Endodermal cell (in vitro differentiated cells): ENCODE results near the gene PRB4. TPM values are rescaled to one million over a fixed set of nuclear protein-coding genes. Genes with fewer than 3 reads are reported as not detected.

ENCODE experiments used
- DNase-seq: peaks from one replicate; pipeline ENCODE4 v3.0.0-alpha.2; 2017
- H3K27ac ChIP-seq: 2 replicates; pipeline ENCODE4 v1.5.1; 2013; ENCODE audit warnings: mild to moderate bottlenecking, low read depth, low read length, moderate library complexity
- H3K27me3 ChIP-seq: 2 replicates; pipeline ENCODE4 v1.6.1; 2013; ENCODE audit warnings: mild to moderate bottlenecking, low read length, moderate library complexity; ENCODE audit not compliant: insufficient read depth, control insufficient read depth, poor library complexity, severe bottlenecking
- H3K36me3 ChIP-seq: 2 replicates; pipeline ENCODE4 v1.7.0; 2013; ENCODE audit warnings: mild to moderate bottlenecking, low read length, moderate library complexity; ENCODE audit not compliant: control insufficient read depth, insufficient read depth
- H3K4me1 ChIP-seq: one replicate; pipeline ENCODE4 v1.7.0; 2013; ENCODE audit warnings: low read length; ENCODE audit not compliant: control insufficient read depth, insufficient read depth
- H3K4me3 ChIP-seq: 2 replicates; pipeline ENCODE4 v1.5.1; 2013; ENCODE audit warnings: mild to moderate bottlenecking, low read length, moderate library complexity
- H3K9ac ChIP-seq: 2 replicates; pipeline ENCODE4 v1.6.1; 2013; ENCODE audit warnings: mild to moderate bottlenecking, low read length, moderate library complexity; ENCODE audit not compliant: poor library complexity, severe bottlenecking; ENCODE audit errors: extremely low read depth
- H3K9me3 ChIP-seq: 2 replicates; pipeline ENCODE4 v1.6.1; 2013; ENCODE audit warnings: mild to moderate bottlenecking, low read length, moderate library complexity; ENCODE audit not compliant: control insufficient read depth
- H3K27ac Mint-ChIP-seq: 2 replicates; pipeline ENCODE4 v1.8.0; 2020; ENCODE audit warnings: mixed read lengths
- H3K27me3 Mint-ChIP-seq: 2 replicates; pipeline ENCODE4 v1.8.0; 2021; ENCODE audit warnings: mild to moderate bottlenecking, mixed read lengths; ENCODE audit not compliant: insufficient read depth
- H3K36me3 Mint-ChIP-seq: 2 replicates; pipeline ENCODE4 v1.8.0; 2020; ENCODE audit warnings: low read depth, mixed read lengths
- H3K4me1 Mint-ChIP-seq: 2 replicates; pipeline ENCODE4 v1.8.0; 2020; ENCODE audit warnings: mixed read lengths
- H3K4me3 Mint-ChIP-seq: 2 replicates; pipeline ENCODE4 v1.8.0; 2020; ENCODE audit warnings: mild to moderate bottlenecking, moderate library complexity, mixed read lengths
- H3K9me3 Mint-ChIP-seq: 2 replicates; pipeline ENCODE4 v1.8.0; 2020; ENCODE audit warnings: mild to moderate bottlenecking, mixed read lengths
- WGBS, 2 experiments: methylation state at CpG; one replicate each; pipeline versions ENCODE4 v1.1.5 to v1.1.7; 2013; ENCODE audit warnings: missing lambda C conversion rate in 2 of 2, mixed read lengths in 1 of 2; ENCODE audit not compliant: insufficient coverage in 1 of 2, insufficient read length in 1 of 2; 5-methylcytosine and 5-hydroxymethylcytosine counted together
- total RNA-seq, 2 donors: library from RNA; stranded (reverse); fragmentation: NEBNext Ultra II Directional in 1 of 2; extraction: Animal tissue kit (Norgen Biotek cat#: 25700) in 1 of 2; gene quantifications; 2 replicates in 1 of 2; 3 replicates in 1 of 2; pipeline ENCODE4 v1.2.1, GENCODE V29; 2021
- TF ChIP-seq, protein P1 (sequence below): fragments of 200-600 bp; sonication (generic); conservative IDR thresholded peaks from 2 replicates; pipeline ENCODE4 v1.5.0; 2021; ENCODE audit warnings: antibody characterized with exemption, mild to moderate bottlenecking

The PRB4 gene
- total RNA-seq, 2 donors from 2014 or later: not detected

DNA sequence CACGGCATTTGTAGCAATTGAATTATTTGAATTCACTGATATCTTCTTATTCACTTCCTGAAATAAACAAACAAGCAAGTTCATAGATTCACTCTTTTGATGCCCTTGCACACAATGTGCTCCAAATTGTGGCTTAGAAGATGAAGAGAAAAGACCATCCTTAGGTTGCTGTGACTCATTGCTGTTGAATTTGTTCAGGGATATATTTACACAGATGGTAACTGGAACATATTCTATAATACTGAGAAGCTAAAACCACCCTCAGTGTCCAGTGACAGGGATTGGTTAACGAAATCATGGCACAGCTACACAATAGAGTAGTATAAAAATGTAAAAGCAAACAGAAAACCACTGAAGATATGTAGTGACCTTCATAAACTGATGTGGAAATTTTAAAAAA is 3.1 kb downstream of the PRB4 start:
- Mint-ChIP-seq H3K27ac (no peak overlapping the region), H3K36me3 (no peaks in the 10 kb centered on the region), H3K9me3 (peaks cover 5% of the 10 kb centered on the region), H3K4me1 (no peaks in the 10 kb centered on the region), H3K27me3 (no peaks in the 10 kb centered on the region), H3K4me3 (no peak overlapping the region)
- H3K27me3 ChIP-seq: no peaks in the 10 kb centered on the region
- no peak overlapping the region for H3K9ac ChIP-seq
- H3K27ac ChIP-seq: no peak overlapping the region
- H3K4me1 ChIP-seq: no peaks in the 10 kb centered on the region
- H3K36me3 ChIP-seq: no peaks in the 10 kb centered on the region
- 84% methylated on average over 2 of the region's 2 CpGs; no CpG with 5 or more reads in 1 of the 2 experiments for WGBS, 2 experiments
- no peaks in the 10 kb centered on the region for H3K9me3 ChIP-seq
- DNase-seq: no peak
- TF ChIP-seq, protein P1, sequence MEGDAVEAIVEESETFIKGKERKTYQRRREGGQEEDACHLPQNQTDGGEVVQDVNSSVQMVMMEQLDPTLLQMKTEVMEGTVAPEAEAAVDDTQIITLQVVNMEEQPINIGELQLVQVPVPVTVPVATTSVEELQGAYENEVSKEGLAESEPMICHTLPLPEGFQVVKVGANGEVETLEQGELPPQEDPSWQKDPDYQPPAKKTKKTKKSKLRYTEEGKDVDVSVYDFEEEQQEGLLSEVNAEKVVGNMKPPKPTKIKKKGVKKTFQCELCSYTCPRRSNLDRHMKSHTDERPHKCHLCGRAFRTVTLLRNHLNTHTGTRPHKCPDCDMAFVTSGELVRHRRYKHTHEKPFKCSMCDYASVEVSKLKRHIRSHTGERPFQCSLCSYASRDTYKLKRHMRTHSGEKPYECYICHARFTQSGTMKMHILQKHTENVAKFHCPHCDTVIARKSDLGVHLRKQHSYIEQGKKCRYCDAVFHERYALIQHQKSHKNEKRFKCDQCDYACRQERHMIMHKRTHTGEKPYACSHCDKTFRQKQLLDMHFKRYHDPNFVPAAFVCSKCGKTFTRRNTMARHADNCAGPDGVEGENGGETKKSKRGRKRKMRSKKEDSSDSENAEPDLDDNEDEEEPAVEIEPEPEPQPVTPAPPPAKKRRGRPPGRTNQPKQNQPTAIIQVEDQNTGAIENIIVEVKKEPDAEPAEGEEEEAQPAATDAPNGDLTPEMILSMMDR: no peak
- no peak overlapping the region for H3K4me3 ChIP-seq

DNA sequence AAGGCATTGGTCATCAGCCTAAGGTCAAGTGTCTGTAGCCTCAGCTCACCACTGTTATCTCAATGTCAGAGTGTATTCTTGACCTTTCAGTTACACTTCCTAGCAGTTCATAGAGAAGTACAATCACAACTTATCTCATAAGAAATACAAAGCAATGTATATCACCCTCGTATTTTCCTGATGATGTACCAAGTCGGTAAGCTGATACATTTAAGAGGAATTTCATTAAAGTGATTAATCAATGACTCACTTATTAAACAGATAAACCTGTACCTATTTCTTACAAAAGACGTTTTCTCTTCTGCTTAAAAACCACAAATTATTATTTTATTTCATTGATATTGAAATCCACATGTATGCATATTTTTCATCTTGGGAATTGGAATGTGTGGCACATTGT is 36.8 kb downstream of the PRB4 start:
- Histone ChIP-seq H3K4me1 (no peaks in the 10 kb centered on the region), H3K36me3 (no peaks in the 10 kb centered on the region), H3K4me3 (no peak overlapping the region), H3K27me3 (no peaks in the 10 kb centered on the region), H3K27ac (no peak overlapping the region), H3K9me3 (no peaks in the 10 kb centered on the region), H3K9ac (no peak overlapping the region)
- Mint-ChIP-seq H3K4me3 (no peak overlapping the region), H3K36me3 (no peaks in the 10 kb centered on the region), H3K4me1 (no peaks in the 10 kb centered on the region), H3K9me3 (no peaks in the 10 kb centered on the region), H3K27me3 (no peaks in the 10 kb centered on the region), H3K27ac (no peak overlapping the region)
- TF ChIP-seq, protein P1: no peak
- no peak for DNase-seq
- 80 to 96% methylated on average over 1 to 3 of the region's 3 CpGs for WGBS, 2 experiments

DNA sequence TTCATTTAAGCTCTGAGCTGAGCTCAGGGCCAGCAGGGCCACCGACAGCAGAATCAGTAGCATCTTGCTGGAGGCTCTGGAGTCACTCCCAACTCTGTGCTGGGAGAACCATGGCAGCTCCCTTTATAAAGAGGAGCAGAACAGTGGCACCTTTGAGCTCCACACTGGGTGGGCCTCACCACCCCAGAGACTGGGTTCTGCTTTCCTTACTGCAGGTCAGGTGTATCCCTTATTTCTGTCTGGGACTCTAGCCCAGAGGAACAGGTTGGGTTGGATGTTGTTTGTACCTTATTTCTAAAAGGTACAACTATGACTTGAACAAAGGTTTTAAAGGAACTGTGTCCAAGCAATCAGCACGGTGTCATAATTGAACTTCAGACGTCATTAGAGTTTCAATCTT is 40.6 kb downstream of the PRB4 start, which contains the start of gene PRB3:
Gene PRB3 (minus strand): TSS at position 101 of the 400 bp plus-strand sequence. CDS start 38 bp downstream, at position 63.
- no peak within 1 kb of the TSS for H3K9ac ChIP-seq

More for the DNA sequence above, 40.6 kb downstream of the PRB4 start, which contains the start of gene PRB3:
- Histone ChIP-seq H3K36me3 (no peaks in the 10 kb centered on the region), H3K4me1 (no peaks in the 10 kb centered on the region), H3K27me3 (no peaks in the 10 kb centered on the region), H3K4me3 (no peak within 1 kb of the TSS), H3K9me3 (no peaks in the 10 kb centered on the region), H3K27ac (no peak within 1 kb of the TSS)
- TF ChIP-seq, protein P1: no peak
- Mint-ChIP-seq H3K27me3 (no peaks in the 10 kb centered on the region), H3K27ac (no peak within 1 kb of the TSS), H3K4me3 (no peak within 1 kb of the TSS), H3K36me3 (no peaks in the 10 kb centered on the region), H3K4me1 (no peaks in the 10 kb centered on the region), H3K9me3 (no peaks in the 10 kb centered on the region)
- no peak for DNase-seq
- WGBS, 2 experiments: 89 to 90% methylated on average over 3 of the region's 3 CpGs
